AG04449 (cell line): ENCODE measurements around the gene LPAR3.

Experiments
- CTCF ChIA-PET: fragments of 350-600 bp; formaldehyde crosslinking; extraction: SDS; loops from one replicate; lab custom pipeline; 2021; ENCODE audit warnings: antibody characterized with exemption; lab: Yijun Ruan, JAX
- POLR2A ChIA-PET: fragments of 400-600, 350-600 bp; formaldehyde crosslinking; extraction: SDS; loops from one replicate; lab custom pipeline; 2020; ENCODE audit warnings: antibody characterized with exemption, inconsistent platforms; lab: Yijun Ruan, JAX
- DNase-seq: peaks from one replicate; pipeline ENCODE4 v3.0.0-alpha.2; 2010; ENCODE audit warnings: low read depth, low spot score
- H3K4me3 ChIP-seq: 2 replicates; pipeline ENCODE4 v1.5.1; 2011; ENCODE audit warnings: low read depth, mild to moderate bottlenecking, control low read depth, low read length
- CTCF ChIP-seq: IDR thresholded peaks from one replicate; pipeline ENCODE4 v1.5.1; 2011; ENCODE audit warnings: mild to moderate bottlenecking, moderate library complexity, low read length, control low read depth, inconsistent platforms; ENCODE audit not compliant: insufficient read depth; ENCODE audit errors: missing control alignments

Gene LPAR3

GRCh38 chr1:84800090-84801073, 92.6 kb downstream of the LPAR3 start:
- no peak for DNase-seq
- CTCF ChIA-PET: no interaction called here
- POLR2A ChIA-PET: no interaction called here

DNA sequence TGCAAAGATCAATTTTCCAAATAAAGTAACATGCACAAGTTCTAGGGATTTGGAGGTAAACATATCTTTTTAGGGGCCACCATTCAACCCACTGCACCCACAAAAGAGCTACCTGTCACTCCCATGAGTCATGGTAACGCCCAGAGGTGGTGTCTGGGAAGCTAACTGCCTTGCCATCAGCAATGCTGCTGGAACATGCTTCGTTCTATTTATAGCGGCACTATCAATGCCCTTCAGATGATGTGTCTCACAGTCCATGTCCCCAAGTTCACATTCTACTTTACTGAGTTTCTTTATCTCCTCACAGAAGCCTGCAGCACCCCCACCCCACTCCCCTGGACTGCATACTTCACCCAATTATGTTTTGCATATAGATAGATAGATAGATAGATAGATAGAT, 95.4 kb downstream of the LPAR3 start:
- H3K4me3 ChIP-seq: no peak overlapping the region
- POLR2A ChIA-PET: no interaction called here
- TF ChIP-seq CTCF: no peak
- CTCF ChIA-PET: interaction anchor here (1.8 kb wide), 1 partner anchor 15 kb away, joined by 9 read pairs; no protein-coding TSS in a partner anchor
- no peak for DNase-seq

More at GRCh38 chr1:84800090-84801073, 92.6 kb downstream of the LPAR3 start:
- no peak overlapping the region for H3K4me3 ChIP-seq
- no peak for TF ChIP-seq CTCF

- no peak for TF ChIP-seq CTCF
- ChIA-PET CTCF (interaction anchor here (1.2 to 1.8 kb wide), 2 partner anchors 14 to 23 kb away, joined by 6 to 9 read pairs; no protein-coding TSS in a partner anchor), POLR2A (no interaction called here)
- H3K4me3 ChIP-seq: no peak overlapping the region
- no peak for DNase-seq
Measured at GRCh38 chr1:84795966-84796600, 96.9 kb downstream of the LPAR3 start.

DNA sequence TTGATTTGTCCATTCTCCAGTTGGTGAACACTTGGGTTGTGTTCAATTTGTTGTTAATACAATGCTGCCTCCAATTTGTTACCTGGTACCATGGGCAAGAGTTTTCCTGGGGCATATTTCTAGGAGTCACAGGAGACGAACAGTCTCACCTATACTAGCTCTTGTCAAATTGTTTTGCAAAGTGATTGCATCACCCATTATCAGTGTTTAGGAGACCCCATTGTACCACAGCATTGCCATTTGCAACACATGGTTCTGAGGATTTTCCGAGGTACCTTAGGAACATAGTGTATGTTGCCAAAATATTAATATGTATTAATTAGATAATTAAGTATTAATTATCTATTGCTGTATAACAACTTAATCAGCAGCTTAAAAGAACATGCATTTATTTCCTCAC, 97.8 kb downstream of the LPAR3 start:
- CTCF ChIA-PET: interaction anchor here (1.2 kb wide), 1 partner anchor 23 kb away, joined by 6 read pairs; no protein-coding TSS in a partner anchor
- POLR2A ChIA-PET: no interaction called here
- no peak overlapping the region for H3K4me3 ChIP-seq
- no peak for DNase-seq
- TF ChIP-seq CTCF: no peak

GRCh38 chr1:84792421-84792820, 100.6 kb downstream of the LPAR3 start:
- TF ChIP-seq CTCF: no peak
- no peak overlapping the region for H3K4me3 ChIP-seq
- ChIA-PET CTCF (interaction anchor here (0.7 to 1.3 kb wide), 3 partner anchors 9 to 20 kb away, joined by 3 to 9 read pairs (median 3); no protein-coding TSS in a partner anchor), POLR2A (no interaction called here)
- DNase-seq: no peak
